Choroid plexus epithelial cell (primary cell): ENCODE data around the gene PLCD1.

Experiments
- DNase-seq: peaks from one replicate; pipeline ENCODE4 v3.0.0-alpha.2; 2010; ENCODE audit warnings: low read depth
- H3K4me3 ChIP-seq: 2 replicates; pipeline ENCODE4 v1.5.1; 2011; ENCODE audit warnings: low read depth, mild to moderate bottlenecking, control low read depth, low read length, moderate library complexity
- TF ChIP-seq, protein P1 (sequence below): conservative IDR thresholded peaks from 2 replicates; pipeline ENCODE4 v1.5.1; 2011; ENCODE audit warnings: low read depth, mild to moderate bottlenecking, control low read depth, inconsistent platforms, low read length, moderate library complexity

The PLCD1 gene

DNA sequence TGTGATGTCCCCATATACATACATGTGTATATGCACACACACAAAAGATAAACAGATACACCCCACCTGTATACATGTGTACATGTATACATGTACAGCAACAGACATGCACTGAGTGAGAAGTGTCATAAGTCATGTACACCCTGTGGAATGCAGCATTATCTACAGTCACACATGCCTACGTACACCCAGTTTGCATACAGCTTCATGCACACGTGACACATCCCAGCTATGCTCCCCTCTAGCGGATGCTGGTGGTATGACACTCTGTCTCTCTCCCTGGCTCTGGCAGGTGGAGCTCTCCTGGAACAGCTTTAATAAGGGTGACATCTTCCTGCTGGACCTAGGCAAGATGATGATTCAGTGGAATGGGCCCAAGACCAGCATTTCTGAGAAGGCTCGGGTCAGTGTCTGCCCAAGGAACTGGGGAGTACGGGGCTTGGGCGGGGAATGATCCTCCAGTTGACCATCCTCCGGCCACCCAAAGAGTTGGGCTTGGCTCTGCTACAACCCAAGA lies 32.6 kb downstream of the PLCD1 start:
- DNase-seq, result peak; percentile 89
- TF ChIP-seq, protein P1, sequence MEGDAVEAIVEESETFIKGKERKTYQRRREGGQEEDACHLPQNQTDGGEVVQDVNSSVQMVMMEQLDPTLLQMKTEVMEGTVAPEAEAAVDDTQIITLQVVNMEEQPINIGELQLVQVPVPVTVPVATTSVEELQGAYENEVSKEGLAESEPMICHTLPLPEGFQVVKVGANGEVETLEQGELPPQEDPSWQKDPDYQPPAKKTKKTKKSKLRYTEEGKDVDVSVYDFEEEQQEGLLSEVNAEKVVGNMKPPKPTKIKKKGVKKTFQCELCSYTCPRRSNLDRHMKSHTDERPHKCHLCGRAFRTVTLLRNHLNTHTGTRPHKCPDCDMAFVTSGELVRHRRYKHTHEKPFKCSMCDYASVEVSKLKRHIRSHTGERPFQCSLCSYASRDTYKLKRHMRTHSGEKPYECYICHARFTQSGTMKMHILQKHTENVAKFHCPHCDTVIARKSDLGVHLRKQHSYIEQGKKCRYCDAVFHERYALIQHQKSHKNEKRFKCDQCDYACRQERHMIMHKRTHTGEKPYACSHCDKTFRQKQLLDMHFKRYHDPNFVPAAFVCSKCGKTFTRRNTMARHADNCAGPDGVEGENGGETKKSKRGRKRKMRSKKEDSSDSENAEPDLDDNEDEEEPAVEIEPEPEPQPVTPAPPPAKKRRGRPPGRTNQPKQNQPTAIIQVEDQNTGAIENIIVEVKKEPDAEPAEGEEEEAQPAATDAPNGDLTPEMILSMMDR, result peak; percentile 97

DNA sequence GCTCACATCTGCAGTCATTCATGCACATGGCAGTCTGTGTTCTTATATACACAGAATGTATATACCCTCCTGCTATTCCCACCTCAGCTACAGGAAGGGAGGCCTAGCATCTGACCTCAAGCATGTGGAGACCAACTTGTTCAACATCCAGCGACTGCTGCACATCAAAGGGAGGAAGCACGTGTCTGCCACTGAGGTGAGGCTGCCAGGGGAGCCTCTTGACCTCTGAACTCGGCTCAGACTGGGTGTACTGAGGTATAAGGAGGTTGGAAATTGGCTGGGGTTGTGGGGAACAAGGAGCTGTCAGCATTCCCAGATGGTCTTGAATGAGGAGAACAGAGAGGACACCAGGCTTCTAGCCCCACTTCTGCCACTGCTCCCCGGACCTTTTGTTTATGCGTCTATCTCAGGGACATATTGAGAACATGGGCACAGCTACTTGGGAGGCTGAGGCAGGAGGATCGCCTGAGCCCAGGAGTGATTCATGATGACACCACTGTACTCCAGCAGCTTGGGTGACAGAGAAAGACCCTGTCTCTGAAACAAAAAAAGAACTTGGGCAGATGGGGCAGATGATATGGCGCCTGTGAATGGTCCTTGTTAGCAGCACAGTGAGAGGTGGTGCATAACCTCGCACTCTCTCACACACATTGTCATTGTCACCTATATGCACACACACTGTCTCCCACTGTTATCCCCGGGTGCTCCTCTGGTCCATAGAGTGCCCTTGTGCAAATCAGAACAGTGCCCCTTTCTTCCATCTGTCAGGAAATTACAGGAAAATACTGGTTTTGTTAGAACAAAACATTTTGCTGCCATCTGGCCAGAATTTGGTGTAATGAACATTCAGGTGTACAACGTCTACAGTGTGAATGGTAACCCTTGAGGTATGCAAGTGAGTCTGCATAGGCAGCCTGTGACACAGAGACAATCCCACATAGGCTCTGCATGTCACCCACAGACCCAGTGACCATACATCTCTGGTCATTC lies 33.5 kb downstream of the PLCD1 start:
- peak; percentile 23 for DNase-seq
- no peak overlapping the region for H3K4me3 ChIP-seq
- TF ChIP-seq, protein P1, result peak; percentile 3

More for the DNA sequence above, 32.6 kb downstream of the PLCD1 start:
- H3K4me3 ChIP-seq, result no peak overlapping the region

DNA sequence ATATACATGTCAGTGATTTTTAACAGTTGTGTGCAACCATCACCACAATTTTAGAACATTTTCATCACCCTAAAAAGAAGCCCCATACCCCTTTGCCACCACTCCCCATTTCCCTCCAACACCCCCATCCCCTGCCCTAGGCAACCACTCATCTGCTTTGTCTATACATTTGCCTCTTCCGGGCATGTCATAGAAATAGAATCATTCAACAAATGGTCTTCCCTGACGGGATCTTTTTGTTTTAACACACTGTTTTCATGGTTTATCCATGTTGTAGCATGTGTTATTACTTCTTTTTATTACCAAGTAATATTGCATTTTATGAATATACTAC lies 34.8 kb downstream of the PLCD1 start:
- TF ChIP-seq, protein P1, result no peak
- peak overlapping the region; percentile 77 for H3K4me3 ChIP-seq
- DNase-seq, result no peak

DNA sequence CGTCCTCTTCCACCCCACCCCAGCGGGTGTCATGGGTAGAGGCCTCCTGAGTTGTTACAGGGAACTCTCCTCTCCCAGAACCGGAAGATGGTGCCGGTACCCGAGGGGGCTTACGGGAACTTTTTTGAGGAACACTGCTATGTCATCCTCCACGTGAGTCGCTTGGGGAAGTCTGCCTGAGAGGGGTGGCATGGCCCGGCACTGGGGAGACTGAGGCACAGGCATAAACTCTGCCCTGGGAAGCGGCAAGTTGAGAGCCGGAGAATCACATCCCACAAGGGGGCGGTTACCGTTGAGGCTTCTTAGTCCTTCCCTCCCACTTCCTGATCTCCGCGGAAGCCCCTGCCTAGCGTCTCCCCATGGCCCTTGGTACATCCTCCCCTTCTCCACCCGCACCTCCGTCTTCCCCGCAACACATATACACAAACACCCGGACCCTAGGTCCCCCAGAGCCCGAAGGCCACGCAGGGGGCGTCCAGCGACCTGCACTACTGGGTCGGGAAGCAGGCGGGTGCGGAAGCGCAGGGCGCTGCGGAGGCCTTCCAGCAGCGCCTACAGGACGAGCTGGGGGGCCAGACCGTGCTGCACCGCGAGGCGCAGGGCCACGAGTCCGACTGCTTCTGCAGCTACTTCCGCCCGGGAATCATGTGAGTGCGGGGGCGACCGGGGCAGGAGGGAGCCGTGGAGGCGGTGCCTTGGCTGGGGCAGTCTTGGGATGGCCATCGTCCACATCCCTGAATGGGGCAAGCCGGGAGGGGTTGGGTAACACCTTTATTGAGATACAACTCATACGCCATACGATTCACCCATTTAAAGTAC lies 35.4 kb downstream of the PLCD1 start:
- DNase-seq, result peak; percentile 89
- peak overlapping the region; percentile 77 for H3K4me3 ChIP-seq
- TF ChIP-seq, protein P1, result peak; percentile 22

DNA sequence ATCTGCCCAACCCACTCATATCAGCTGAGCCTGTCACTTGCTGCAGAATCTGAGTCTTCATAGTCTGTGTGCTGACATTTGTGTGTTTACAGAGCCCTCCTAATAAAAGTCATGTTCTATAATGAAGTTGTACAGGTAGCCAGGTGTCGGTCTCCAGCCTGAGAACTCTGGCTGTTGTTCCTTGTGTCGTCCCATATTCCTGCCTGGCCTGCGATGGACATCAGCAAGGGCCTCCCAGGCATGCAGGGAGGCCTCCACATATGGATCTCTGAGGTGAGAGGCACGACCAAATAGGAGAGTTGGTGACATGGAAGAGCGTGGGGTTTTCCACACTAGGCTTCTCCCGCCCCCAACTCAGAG lies 36.0 kb downstream of the PLCD1 start:
- TF ChIP-seq, protein P1, result no peak
- peak overlapping the region; percentile 77 for H3K4me3 ChIP-seq

DNA sequence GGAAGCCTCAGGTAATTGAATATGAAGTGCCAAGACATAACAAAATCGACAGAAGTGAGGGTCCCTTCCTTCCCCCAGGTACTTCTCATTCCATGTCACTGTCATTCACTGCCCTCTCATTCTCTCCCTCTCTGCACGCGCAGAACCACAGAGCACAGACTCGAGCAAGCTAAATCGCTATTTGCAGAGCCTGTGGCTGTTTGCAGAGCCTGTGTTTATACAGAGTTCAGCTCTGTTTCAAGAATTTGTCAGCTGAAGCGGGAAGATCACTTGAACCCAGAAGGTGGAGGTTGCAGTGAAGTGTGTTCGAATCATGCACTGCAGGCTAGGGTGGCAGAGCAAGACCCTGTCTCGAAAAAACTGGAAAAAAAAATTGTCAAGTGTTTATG lies 36.4 kb downstream of the PLCD1 start:
- no peak for DNase-seq
- H3K4me3 ChIP-seq, result no peak overlapping the region
- TF ChIP-seq, protein P1, result no peak

More for the DNA sequence above, 36.0 kb downstream of the PLCD1 start:
- DNase-seq, result no peak
